ENCODE data around the gene ZDHHC8.

ZDHHC8 gene

GRCh38 chr22:20174785-20175596 is 43.4 kb downstream of the ZDHHC8 start:
- in situ Hi-C loops (cut with MboI; ENCODE audit: low sequenced_read_pairs) = loop anchor here (5.0 kb wide), 1 partner anchor 62 kb away; no protein-coding TSS in a partner anchor

- in situ Hi-C loops (cut with MboI; ENCODE audit: low sequenced_read_pairs) = loop anchor here (5.0 kb wide), 1 partner anchor 62 kb away; no protein-coding TSS in a partner anchor
These were observed 43.9 kb downstream of the ZDHHC8 start for GRCh38 chr22:20175597-20175900.

GRCh38 chr22:20176421-20177085 is 44.9 kb downstream of the ZDHHC8 start:
- in situ Hi-C loops (cut with MboI; ENCODE audit: low sequenced_read_pairs) = loop anchor here (5.0 kb wide), 1 partner anchor 61 kb away; no protein-coding TSS in a partner anchor

GRCh38 chr22:20177217-20177911 is 45.8 kb downstream of the ZDHHC8 start:
- in situ Hi-C loops (cut with MboI; ENCODE audit: low sequenced_read_pairs) = loop anchor here (5.0 kb wide), 1 partner anchor 60 kb away; no protein-coding TSS in a partner anchor

GRCh38 chr22:20178075-20178914 is 46.7 kb downstream of the ZDHHC8 start:
- in situ Hi-C loops (cut with MboI; ENCODE audit: low sequenced_read_pairs) = loop anchor here (5.0 kb wide), 1 partner anchor 59 kb away; no protein-coding TSS in a partner anchor

GRCh38 chr22:20178915-20179227 is 47.3 kb downstream of the ZDHHC8 start:
- in situ Hi-C loops (cut with MboI; ENCODE audit: low sequenced_read_pairs) = loop anchor here (5.0 kb wide), 1 partner anchor 58 kb away; no protein-coding TSS in a partner anchor

GRCh38 chr22:20179455-20180244 is 48.0 kb downstream of the ZDHHC8 start:
- in situ Hi-C loops (cut with MboI; ENCODE audit: low sequenced_read_pairs) = loop anchor here (5.0 kb wide), 1 partner anchor 58 kb away; no protein-coding TSS in a partner anchor

- in situ Hi-C loops (cut with MboI; ENCODE audit: low sequenced_read_pairs) = no loop called here
These were observed 48.6 kb downstream of the ZDHHC8 start for GRCh38 chr22:20180245-20180630.

- in situ Hi-C loops (cut with MboI; ENCODE audit: low sequenced_read_pairs) = no loop called here
These were observed 49.0 kb downstream of the ZDHHC8 start for GRCh38 chr22:20180640-20181039.

GRCh38 chr22:20181194-20181883 is 49.7 kb downstream of the ZDHHC8 start:
- in situ Hi-C loops (cut with MboI; ENCODE audit: low sequenced_read_pairs) = no loop called here

GRCh38 chr22:20181884-20182236 is 50.3 kb downstream of the ZDHHC8 start:
- in situ Hi-C loops (cut with MboI; ENCODE audit: low sequenced_read_pairs) = no loop called here

- in situ Hi-C loops (cut with MboI; ENCODE audit: low sequenced_read_pairs) = no loop called here
These were observed 50.8 kb downstream of the ZDHHC8 start for GRCh38 chr22:20182365-20182764.

- in situ Hi-C loops (cut with MboI; ENCODE audit: low sequenced_read_pairs) = no loop called here
These were observed 51.5 kb downstream of the ZDHHC8 start for GRCh38 chr22:20183101-20183500.

- in situ Hi-C loops (cut with MboI; ENCODE audit: low sequenced_read_pairs) = no loop called here
These were observed 52.2 kb downstream of the ZDHHC8 start for GRCh38 chr22:20183823-20184222.

GRCh38 chr22:20184501-20185165 is 53.0 kb downstream of the ZDHHC8 start:
- in situ Hi-C loops (cut with MboI; ENCODE audit: low sequenced_read_pairs) = no loop called here

- in situ Hi-C loops (cut with MboI; ENCODE audit: low sequenced_read_pairs) = no loop called here
These were observed 54.1 kb downstream of the ZDHHC8 start for GRCh38 chr22:20185750-20186149.

- in situ Hi-C loops (cut with MboI; ENCODE audit: low sequenced_read_pairs) = no loop called here
These were observed 54.7 kb downstream of the ZDHHC8 start for GRCh38 chr22:20186183-20186870.

- in situ Hi-C loops (cut with MboI; ENCODE audit: low sequenced_read_pairs) = no loop called here
These were observed 55.4 kb downstream of the ZDHHC8 start for GRCh38 chr22:20186871-20187546.

Measured in HL-60/S4 (cell line).